HG02884 (cell line): Measurements from ENCODE around the gene C11orf65.
"Not testable (repeated sequence)": the region's sequence is repeated elsewhere in the genome, so short reads cannot be mapped to it uniquely, and the experiment has no call there.

ENCODE experiments used
- ATAC-seq: cut with Tn5 transposase; IDR thresholded peaks from one replicate; pipeline ENCODE4 v1.9.1; 2021; ENCODE audit warnings: mild to moderate bottlenecking, moderate library complexity; ENCODE audit not compliant: unreplicated experiment

The C11orf65 gene

DNA sequence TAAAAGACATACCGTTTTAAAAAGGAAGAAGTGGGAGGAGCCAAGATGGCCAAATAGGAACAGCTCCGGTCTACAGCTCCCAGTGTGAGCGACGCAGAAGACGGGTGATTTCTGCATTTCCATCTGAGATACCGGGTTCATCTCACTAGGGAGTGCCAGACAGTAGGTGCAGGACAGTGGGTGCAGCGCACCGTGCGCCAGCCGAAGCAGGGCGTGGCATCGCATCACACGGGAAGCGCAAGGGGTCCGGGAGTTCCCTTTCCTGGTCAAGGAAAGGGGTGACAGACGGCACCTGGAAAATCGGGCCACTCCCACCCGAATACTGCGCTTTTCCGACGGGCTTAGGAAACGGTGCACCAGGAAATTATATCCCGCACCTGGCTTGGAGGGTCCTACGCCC, 93.8 kb downstream of the C11orf65 start:
- ATAC-seq, result not testable (repeated sequence)

GRCh38 chr11:108370990-108371389, 96.3 kb downstream of the C11orf65 start:
- ATAC-seq, result no peak

DNA sequence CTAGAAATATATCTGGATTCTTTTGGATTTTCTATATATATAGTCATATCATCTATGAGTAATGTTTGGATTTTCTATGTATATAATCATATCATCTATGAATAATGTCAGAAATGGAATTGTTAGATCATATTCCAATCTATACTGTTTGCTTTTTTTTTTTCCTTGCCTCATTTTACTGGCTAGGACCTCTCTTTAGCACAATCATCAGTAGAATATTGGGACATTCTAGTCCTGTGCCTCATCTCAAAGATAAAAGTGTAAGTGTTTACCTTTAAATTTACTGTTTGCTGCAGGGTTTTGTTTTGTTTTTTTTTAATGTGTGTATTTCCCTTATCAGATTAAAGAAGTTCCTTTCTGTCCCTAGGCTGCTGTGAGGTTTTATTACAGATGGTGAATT, 97.0 kb downstream of the C11orf65 start:
- ATAC-seq, result no peak

GRCh38 chr11:108369064-108369463, 98.3 kb downstream of the C11orf65 start:
- ATAC-seq, result no peak

DNA sequence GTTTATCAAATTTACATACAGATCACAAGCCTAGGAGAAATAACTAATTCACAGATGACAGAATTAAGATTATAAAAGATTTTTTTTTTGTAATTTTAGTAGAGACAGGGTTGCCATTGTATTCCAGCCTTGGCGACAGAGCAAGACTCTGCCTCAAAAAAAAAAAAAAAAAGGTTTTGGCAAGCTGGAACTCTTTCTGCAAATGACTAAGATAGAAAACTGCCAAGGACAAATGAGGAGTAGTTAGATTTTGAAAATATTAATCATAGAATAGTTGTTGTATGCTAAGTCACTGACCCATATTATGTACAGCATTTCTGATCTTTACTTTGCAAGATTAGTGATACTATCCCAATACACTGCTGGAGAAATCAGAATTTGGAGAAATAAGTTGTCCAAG, 99.2 kb downstream of the C11orf65 start:
- no peak for ATAC-seq

DNA sequence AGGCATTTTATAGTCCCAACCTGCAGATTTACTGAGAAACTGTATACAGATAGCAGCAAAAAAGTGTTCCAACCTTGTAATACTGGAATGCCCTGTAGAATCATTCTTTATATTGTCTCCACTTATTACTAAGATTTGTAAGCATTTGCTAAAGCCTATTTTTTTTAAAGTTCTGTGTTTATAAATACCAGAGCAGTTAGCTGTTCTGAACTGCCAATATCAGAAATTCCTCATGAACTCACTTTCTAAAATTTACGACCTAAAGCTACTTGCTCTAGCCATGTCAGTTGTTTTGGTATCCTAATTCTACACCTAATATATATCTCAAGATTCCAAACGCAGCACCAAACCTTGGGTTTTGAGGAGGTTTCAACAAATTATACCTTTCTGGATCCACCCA, 103.2 kb downstream of the C11orf65 start:
- ATAC-seq, result no peak

DNA sequence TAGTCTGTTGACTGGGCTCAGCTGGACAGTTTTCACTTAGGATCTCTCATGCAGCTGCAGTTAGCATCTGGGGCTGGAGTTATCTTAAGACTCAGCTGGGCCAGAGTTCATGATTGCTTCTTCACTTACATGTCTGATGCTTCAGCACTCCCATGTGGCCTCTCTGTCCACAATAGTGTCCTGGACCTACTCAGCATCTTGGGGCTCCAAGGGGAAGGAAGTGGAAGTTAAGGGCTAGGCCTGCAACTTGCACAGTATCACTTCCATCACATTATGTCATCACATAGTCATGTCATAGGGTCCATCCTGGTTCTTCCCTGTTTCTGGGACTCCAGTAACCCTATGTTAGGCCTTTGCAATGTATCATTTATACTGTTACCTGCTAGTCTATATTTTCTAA, 115.9 kb downstream of the C11orf65 start:
- no peak for ATAC-seq

- no peak for ATAC-seq
These were observed 120.9 kb downstream of the C11orf65 start for GRCh38 chr11:108346451-108346850.

DNA sequence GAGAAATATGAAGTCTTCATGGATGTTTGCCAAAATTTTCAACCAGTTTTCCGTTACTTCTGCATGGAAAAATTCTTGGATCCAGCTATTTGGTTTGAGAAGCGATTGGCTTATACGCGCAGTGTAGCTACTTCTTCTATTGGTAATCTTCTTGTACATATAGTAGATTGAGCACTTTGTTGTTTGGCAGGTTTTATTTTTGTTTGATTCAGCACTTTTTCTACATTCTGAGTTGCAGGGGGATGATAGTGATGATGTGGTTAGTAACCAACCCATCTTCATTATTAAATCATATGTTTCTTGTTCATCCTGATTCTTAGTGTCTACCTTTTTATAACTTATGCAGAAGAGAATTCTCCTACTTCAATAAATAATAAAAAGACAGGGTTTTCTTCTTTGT, 121.6 kb downstream of the C11orf65 start:
- ATAC-seq, result no peak

DNA sequence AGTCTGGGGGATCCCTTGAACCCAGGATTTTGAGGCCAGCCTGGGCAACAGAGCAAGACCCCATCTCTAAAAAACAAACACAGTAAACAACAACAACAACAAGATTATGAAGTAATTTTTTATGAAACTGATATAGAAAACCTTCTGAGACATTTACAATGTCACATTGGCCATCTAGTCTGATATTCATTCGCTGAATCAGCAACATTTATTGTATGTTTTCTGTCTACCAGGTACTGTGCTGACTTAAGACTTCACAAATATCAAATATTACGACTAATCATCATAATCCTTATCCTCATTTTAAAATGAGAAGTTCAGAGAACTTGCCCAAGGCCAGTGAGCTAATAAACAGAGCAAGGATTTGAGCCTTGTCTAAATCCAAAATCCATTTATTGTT, 123.6 kb downstream of the C11orf65 start:
- no peak for ATAC-seq

GRCh38 chr11:108341654-108342053, 125.7 kb downstream of the C11orf65 start:
- ATAC-seq, result no peak

DNA sequence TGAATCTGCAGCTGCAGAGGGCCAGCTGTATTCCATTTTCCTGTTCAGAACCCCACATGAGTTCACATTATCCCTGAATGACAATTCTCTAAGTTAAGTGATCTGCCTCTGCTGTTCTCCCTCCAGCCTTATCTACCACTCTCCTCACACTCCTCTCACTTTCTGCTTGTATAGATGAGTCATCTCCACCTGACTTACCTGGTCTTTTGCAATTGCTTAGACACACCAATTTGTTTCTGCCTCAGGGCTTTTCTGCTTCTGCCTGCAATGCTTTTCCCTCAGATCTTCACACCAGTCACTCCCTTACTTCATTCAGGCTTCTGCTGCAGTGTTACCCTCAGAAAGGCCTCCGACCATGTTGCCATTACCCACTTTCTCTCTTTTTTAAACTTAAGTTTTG, 126.4 kb downstream of the C11orf65 start:
- ATAC-seq, result no peak

DNA sequence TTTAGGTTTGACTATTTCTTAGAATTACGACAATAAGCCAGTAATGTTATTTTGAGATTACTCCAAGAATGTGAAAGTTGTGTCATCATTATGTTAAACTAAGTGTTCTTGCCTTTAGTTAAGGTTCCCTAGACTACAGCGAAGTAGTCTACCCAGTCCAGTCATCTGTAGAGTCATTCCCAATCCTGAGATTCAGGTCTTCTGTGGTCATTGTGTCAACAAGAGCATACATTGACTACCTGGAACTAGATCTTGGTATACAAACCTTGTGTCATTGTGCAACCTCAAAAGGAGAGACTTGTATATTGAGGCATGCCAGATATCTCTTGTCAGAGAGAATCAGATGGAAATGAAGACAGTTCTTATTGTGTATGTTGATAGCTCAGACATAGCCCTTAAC, 128.6 kb downstream of the C11orf65 start:
- no peak for ATAC-seq

- no peak for ATAC-seq
These were observed 133.9 kb downstream of the C11orf65 start for GRCh38 chr11:108333403-108333899.
